ENCODE measurements around the gene SVOP. TPM values are rescaled to one million over a fixed set of nuclear protein-coding genes. Genes with fewer than 3 reads are reported as not detected.
"Not testable (repeated sequence)": the region's sequence is repeated elsewhere in the genome, so short reads cannot be mapped to it uniquely, and the experiment has no call there.

SVOP gene
- total RNA-seq, 1 donor from 2014 or later = not detected

DNA sequence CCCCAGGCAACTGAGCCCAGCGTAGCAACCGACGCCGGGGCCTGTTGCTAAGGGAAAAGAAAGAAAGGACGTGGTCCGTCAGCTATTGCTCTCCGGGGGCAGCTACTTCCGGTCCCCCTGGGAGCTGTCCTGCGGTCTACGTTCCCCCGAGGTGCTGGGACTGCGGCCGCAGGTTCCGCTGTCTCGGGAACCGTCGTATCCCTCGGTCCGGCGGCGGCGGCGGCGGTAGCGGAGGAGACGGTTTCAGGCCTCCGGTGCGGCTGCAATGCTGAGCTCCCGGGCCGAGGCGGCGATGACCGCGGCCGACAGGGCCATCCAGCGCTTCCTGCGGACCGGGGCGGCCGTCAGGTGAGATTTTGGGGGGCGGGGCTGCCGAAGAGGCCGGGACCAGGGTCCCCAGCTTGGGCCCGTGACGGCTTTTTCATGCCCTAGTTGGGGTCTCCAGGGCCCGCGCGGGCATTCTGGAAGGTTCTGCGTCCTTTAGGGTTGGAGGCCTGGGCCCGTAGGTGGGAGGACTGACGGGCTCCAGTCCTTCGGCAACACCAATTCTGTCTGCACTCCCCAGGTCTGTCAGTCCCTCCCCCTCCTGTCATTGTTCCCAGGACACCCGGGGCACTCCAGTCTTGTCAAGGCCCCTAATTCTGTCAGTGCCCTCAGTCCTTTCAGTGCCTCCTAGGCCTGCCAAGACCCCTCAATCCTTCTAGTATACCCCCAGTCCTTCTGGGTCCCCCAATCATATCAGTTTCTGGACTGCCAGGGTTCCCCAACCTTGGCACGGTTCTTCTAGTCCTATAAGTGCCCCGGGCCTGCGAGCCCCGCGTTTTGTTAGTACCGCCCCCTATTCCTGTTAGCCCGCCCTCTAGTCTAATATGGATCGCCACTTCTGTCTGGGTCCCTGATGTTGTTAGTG, 31.8 kb upstream of the SVOP start, which contains the start of gene USP30:
TSS of gene USP30 (plus strand) at position 163 of the 910 bp plus-strand sequence. CDS start at position 266, 103 bp downstream.
- Histone ChIP-seq H3K9me3 (no peaks in the 10 kb centered on the region), H3K4me1 (peaks cover 24% of the 10 kb centered on the region), H3K36me3 (peaks cover 11% of the 10 kb centered on the region), H3K4me3 (peak within 1 kb of the TSS; percentile 100), H3K27ac (peak within 1 kb of the TSS; percentile 94), H3K27me3 (ENCODE audit: low read depth) (no peaks in the 10 kb centered on the region)
- TF ChIP-seq, protein P1, sequence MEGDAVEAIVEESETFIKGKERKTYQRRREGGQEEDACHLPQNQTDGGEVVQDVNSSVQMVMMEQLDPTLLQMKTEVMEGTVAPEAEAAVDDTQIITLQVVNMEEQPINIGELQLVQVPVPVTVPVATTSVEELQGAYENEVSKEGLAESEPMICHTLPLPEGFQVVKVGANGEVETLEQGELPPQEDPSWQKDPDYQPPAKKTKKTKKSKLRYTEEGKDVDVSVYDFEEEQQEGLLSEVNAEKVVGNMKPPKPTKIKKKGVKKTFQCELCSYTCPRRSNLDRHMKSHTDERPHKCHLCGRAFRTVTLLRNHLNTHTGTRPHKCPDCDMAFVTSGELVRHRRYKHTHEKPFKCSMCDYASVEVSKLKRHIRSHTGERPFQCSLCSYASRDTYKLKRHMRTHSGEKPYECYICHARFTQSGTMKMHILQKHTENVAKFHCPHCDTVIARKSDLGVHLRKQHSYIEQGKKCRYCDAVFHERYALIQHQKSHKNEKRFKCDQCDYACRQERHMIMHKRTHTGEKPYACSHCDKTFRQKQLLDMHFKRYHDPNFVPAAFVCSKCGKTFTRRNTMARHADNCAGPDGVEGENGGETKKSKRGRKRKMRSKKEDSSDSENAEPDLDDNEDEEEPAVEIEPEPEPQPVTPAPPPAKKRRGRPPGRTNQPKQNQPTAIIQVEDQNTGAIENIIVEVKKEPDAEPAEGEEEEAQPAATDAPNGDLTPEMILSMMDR (IDR thresholded peaks at IDR 0.05) = no peak
- ATAC-seq = peak; percentile 96 to 98
- peak; percentile 89 for DNase-seq
- intact Hi-C loops (cut with DNase I) = no loop called here

DNA sequence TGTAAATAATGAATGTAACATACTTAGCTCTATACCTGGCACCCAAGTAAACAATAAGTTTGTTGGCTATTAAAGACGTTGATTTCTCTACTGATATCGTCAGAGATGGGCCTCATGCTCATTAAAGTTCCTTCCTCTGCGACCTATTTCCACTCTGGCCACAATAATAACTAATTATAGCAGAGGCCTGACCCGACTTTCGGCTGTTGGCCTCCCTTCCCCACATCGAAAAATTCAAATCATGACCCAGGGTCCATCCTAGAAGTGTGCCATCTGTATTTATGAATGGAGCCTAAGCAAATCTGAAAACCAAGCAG, 31.2 kb upstream of the SVOP start:
- Histone ChIP-seq H3K27ac (peak overlapping the region; percentile 94), H3K36me3 (peaks cover 5% of the 10 kb centered on the region), H3K9me3 (no peaks in the 10 kb centered on the region), H3K4me3 (peak overlapping the region; percentile 100), H3K27me3 (ENCODE audit: low read depth) (no peaks in the 10 kb centered on the region), H3K4me1 (peaks cover 24% of the 10 kb centered on the region)
- ATAC-seq (no peak), DNase-seq (no peak)
- TF ChIP-seq, protein P1 (IDR thresholded peaks at IDR 0.05) = no peak
- intact Hi-C loops (cut with DNase I) = no loop called here

DNA sequence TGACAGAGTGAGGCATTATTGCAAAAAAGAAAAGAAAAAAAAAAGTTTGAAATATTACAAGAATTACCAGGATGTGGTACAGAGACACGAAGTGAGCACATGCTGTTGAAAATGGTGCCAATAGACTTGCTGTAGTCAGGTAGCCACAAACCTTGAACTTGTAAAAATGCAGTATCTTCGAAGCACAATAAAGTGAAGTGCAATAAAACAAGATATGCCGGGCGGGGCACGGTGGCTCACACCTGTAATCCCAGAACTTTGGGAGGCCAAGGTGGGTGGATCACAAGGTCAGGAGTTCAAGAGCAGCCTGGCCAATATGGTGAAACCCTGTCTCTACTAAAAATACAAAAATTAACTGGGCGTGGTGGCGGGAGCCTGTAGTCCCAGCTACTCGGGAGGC, 28.9 kb upstream of the SVOP start:
- H3K4me3 ChIP-seq; intact Hi-C loops (cut with DNase I); H3K27me3 ChIP-seq (ENCODE audit: low read depth); ATAC-seq; H3K9me3 ChIP-seq; H3K36me3 ChIP-seq; DNase-seq: not testable (repeated sequence)
- Histone ChIP-seq H3K4me1 (peaks cover 22% of the 10 kb centered on the region), H3K27ac (peak overlapping the region; percentile 31)

DNA sequence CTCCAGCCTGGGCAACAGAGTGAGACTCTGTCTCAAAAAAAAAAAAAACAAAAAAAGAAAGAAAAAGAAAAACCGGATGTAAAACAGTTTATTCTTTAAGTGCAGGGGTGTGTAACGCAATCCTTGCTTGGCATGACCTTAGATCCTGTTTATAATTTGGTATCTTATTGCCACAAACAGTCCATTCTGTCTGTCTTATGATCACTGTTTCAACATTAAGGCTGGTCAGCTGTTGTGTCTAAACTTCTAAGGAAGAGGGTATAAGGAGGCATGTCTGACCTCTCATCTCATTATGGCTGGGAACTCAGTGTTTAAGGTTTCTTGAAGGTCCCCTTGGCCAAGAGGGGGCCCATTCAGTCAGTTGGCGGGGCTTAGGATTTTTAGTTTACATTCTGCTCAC, 27.8 kb upstream of the SVOP start:
- DNase-seq; H3K27me3 ChIP-seq (ENCODE audit: low read depth); H3K27ac ChIP-seq; H3K9me3 ChIP-seq; intact Hi-C loops (cut with DNase I); H3K36me3 ChIP-seq; ATAC-seq; H3K4me3 ChIP-seq: not testable (repeated sequence)
- H3K4me1 ChIP-seq = peaks cover 11% of the 10 kb centered on the region

DNA sequence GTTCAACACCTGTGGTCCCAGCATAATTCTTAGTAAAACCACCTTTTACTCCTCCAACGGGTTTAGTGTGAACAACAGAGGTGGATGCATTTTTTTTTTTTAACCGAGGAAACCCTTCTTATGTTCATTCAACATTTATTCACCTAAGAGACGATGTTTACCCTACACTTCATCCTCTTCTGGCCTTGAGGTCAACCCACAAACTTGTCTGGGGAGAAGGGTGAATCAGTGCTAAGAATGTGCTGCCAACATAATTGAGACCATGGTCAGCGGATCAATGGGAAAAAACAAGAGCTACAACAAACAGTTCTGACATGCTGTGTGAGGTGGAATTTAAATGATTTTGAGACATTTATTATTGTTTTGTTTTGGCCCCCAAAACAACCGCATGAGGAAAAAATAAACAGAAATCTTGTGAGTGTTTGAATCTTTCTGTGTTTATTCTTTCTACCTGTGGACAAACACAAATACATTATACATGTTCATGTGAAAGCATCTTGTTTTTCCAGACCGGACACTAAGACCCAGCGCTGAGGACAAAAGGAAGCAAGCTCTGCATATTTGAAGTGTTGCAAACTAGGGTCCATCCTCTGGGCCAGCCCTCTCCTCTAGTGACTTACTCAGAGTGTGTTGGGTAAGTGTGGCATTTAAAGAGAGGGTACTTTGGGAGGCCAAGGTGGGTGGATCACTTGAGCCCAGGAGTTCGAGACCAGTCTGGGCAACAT, 26.4 kb upstream of the SVOP start:
- H3K9me3 ChIP-seq = no peaks in the 10 kb centered on the region
- H3K4me1 ChIP-seq = peaks cover 6% of the 10 kb centered on the region
- intact Hi-C loops (cut with DNase I) = no loop called here
- DNase-seq (no peak), ATAC-seq (no peak)
- TF ChIP-seq, protein P1 (IDR thresholded peaks at IDR 0.05) = no peak
- H3K27ac ChIP-seq = no peak overlapping the region
- H3K36me3 ChIP-seq = no peaks in the 10 kb centered on the region
- H3K27me3 ChIP-seq (ENCODE audit: low read depth) = no peaks in the 10 kb centered on the region
- no peak overlapping the region for H3K4me3 ChIP-seq

DNA sequence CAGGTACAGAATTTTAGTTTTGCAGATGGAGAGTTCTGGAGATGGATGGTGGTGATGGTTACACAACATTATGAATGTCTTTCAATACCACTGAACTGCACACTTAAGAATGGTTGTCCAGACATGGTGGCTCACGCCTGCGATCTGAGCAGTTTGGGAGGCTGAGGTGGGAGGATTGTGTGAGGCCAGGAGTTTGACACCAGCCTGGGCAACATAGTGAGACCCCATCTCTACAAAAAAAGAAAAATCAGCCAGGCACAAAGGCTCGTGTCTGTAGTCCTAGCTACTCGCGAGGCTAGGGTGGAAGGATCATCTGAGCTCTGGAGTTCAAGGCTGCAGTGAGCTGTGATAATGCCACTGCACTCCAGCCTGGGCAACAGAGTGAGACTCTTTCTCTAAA, 23.4 kb upstream of the SVOP start:
- Histone ChIP-seq H3K4me1 (no peaks in the 10 kb centered on the region), H3K27me3 (ENCODE audit: low read depth) (no peaks in the 10 kb centered on the region), H3K4me3 (no peak overlapping the region), H3K9me3 (no peaks in the 10 kb centered on the region), H3K27ac (no peak overlapping the region), H3K36me3 (no peaks in the 10 kb centered on the region)
- no peak for ATAC-seq
- intact Hi-C loops (cut with DNase I) = no loop called here
- DNase-seq = no peak
- TF ChIP-seq, protein P1 (IDR thresholded peaks at IDR 0.05) = no peak
